Mesodermal cell (in vitro differentiated cells): ENCODE results near the gene MAP2K7.

ENCODE experiments used
- H3K27ac ChIP-seq: 2 replicates; pipeline ENCODE4 v1.7.0; 2013; ENCODE audit warnings: mild to moderate bottlenecking, low read depth, low read length, moderate library complexity; ENCODE audit not compliant: severe bottlenecking
- H3K36me3 ChIP-seq: 2 replicates; pipeline ENCODE4 v1.7.1; 2013; ENCODE audit warnings: mild to moderate bottlenecking, low read length, moderate library complexity; ENCODE audit not compliant: control insufficient read depth, insufficient read depth
- H3K4me1 ChIP-seq: one replicate; pipeline ENCODE4 v1.7.1; 2013; ENCODE audit warnings: mild to moderate bottlenecking, low read length; ENCODE audit not compliant: insufficient read depth, control insufficient read depth, poor library complexity, severe bottlenecking
- H3K4me3 ChIP-seq: 2 replicates; pipeline ENCODE4 v1.7.0; 2013; ENCODE audit warnings: low read length, control low read depth, mild to moderate bottlenecking; ENCODE audit not compliant: insufficient read depth, poor library complexity, severe bottlenecking; ENCODE audit errors: extremely low read depth
- H3K9me3 ChIP-seq: 2 replicates; pipeline ENCODE4 v1.7.1; 2013; ENCODE audit warnings: mild to moderate bottlenecking, low read length, moderate library complexity; ENCODE audit not compliant: control insufficient read depth
- WGBS, 2 experiments: methylation state at CpG; one replicate each; pipeline ENCODE4 v1.1.5; 2013; ENCODE audit warnings: missing lambda C conversion rate in 2 of 2; ENCODE audit not compliant: insufficient coverage in 2 of 2; 5-methylcytosine and 5-hydroxymethylcytosine counted together

Gene MAP2K7

DNA sequence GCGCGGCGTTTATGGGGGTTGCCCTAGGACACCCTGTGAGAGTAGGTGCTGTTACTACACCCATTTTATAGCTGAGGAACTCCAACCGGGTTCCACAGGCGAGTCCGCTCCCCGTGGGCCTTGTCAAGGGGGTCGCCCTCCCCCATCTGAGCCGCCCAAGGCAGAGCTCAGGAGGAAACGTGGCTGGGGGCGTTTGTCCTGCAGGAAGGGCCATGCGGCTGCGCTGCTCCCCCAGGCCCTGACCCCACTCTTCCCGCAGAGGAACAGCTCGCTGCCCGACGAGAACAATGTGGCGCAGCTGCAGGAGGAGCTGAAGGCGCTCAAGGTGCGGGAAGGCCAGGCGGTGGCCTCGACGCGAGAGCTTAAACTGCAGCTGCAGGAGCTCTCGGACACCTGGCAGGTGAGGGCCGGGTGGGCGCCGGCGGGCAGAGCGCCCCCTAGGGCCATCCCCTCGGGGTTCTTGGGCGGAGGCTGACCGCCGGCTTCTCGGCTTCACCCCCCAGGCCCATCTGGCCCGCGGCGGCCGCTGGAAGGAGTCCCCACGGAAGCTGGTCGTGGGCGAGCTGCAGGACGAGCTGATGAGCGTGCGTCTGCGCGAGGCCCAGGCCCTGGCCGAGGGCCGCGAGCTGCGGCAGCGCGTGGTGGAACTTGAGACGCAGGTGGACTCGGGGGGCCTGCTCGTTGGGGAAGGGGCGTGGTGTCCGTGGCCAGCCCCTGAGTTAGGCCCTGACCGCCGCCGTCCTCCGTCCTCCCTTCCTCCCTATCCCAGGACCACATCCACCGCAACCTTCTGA, 41.9 kb upstream of the MAP2K7 start:
- Histone ChIP-seq H3K36me3 (no peaks in the 10 kb centered on the region), H3K27ac (no peak overlapping the region), H3K9me3 (no peaks in the 10 kb centered on the region), H3K4me1 (peaks cover 11% of the 10 kb centered on the region), H3K4me3 (peak overlapping the region; percentile 16)
- 47 to 58% methylated on average over 53 to 57 of the region's 63 CpGs for WGBS, 2 experiments

GRCh38 chr19:7862413-7862951, 41.2 kb upstream of the MAP2K7 start:
- peak overlapping the region; percentile 16 for H3K4me3 ChIP-seq
- 1 to 2% methylated on average over 21 to 32 of the region's 67 CpGs for WGBS, 2 experiments
- H3K4me1 ChIP-seq = peaks cover 11% of the 10 kb centered on the region
- H3K36me3 ChIP-seq = no peaks in the 10 kb centered on the region
- H3K9me3 ChIP-seq = no peaks in the 10 kb centered on the region
- no peak overlapping the region for H3K27ac ChIP-seq

GRCh38 chr19:7863157-7863970, 40.3 kb upstream of the MAP2K7 start:
- Histone ChIP-seq H3K36me3 (no peaks in the 10 kb centered on the region), H3K27ac (no peak overlapping the region), H3K9me3 (no peaks in the 10 kb centered on the region), H3K4me3 (peak overlapping the region; percentile 8), H3K4me1 (peaks cover 6% of the 10 kb centered on the region)
- 31 to 37% methylated on average over 73 to 80 of the region's 83 CpGs for WGBS, 2 experiments

DNA sequence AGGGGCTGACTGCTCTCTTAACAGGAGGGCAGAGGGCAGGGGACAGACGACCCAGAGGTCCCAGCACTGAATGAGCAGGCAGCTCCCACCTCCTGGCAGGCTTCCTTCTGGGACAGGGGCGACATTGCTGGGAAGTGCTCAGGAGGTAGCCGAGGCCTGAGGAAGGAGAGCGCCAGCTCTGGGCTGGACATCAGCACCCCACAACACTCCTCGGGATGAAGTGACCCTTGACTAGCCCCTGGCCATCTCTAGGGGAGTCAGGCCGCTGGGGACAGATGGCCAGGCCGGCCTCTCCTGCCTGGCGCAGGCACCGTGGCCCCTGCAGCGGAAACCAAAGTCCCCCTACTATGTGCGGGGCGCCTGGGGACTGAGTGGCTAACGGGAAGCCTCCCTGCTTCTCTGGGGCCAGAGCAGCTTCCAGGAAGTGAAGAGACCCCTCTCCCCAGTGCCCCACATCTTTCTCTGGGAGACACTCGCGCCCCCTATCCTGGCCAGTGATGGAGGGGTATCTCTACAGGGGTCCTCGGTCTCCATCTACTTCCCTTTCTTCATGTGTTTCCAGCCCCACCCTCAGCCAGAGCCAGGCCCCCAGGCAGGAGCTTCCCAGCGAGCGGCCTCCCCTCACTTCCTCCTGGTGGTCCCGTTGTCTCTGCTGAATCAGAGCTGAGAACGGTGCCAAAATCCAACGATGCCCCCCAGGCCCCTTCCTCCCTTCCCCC, 39.5 kb upstream of the MAP2K7 start:
- no peak overlapping the region for H3K4me3 ChIP-seq
- WGBS, 2 experiments = 73 to 78% methylated on average over 13 to 19 of the region's 21 CpGs

DNA sequence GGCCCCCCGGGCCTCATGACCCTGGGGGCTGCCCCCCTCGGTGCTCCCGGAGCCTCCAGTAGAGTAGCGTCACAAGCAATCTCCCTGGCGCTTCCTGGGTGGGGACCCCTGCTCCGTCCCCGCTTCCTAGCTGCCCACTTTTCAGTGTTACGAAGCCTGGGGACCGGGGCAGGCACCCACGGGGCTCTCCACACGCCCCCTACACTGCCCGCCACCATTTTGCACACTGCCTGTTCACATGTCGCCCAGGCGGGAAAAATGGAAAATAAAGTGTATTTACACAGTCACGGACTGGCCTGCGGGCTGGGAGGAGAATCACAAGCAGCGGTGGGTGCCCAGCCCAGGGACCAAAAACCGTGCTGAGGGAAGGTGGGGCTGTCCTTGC, 39.0 kb upstream of the MAP2K7 start:
- H3K27ac ChIP-seq = no peak overlapping the region
- no peak overlapping the region for H3K4me3 ChIP-seq
- H3K9me3 ChIP-seq = no peaks in the 10 kb centered on the region
- no peaks in the 10 kb centered on the region for H3K36me3 ChIP-seq
- peaks cover 4% of the 10 kb centered on the region for H3K4me1 ChIP-seq
- WGBS, 2 experiments = 53 to 85% methylated on average over 4 to 14 of the region's 18 CpGs

More for the DNA sequence above, 39.5 kb upstream of the MAP2K7 start:
- no peaks in the 10 kb centered on the region for H3K36me3 ChIP-seq
- no peak overlapping the region for H3K27ac ChIP-seq
- H3K9me3 ChIP-seq = no peaks in the 10 kb centered on the region
- peaks cover 4% of the 10 kb centered on the region for H3K4me1 ChIP-seq

GRCh38 chr19:7865262-7865911, 38.3 kb upstream of the MAP2K7 start:
- H3K36me3 ChIP-seq = no peaks in the 10 kb centered on the region
- H3K27ac ChIP-seq = no peak overlapping the region
- no peaks in the 10 kb centered on the region for H3K9me3 ChIP-seq
- H3K4me3 ChIP-seq = no peak overlapping the region
- 67 to 76% methylated on average over 9 to 10 of the region's 10 CpGs for WGBS, 2 experiments
- peaks cover 4% of the 10 kb centered on the region for H3K4me1 ChIP-seq

DNA sequence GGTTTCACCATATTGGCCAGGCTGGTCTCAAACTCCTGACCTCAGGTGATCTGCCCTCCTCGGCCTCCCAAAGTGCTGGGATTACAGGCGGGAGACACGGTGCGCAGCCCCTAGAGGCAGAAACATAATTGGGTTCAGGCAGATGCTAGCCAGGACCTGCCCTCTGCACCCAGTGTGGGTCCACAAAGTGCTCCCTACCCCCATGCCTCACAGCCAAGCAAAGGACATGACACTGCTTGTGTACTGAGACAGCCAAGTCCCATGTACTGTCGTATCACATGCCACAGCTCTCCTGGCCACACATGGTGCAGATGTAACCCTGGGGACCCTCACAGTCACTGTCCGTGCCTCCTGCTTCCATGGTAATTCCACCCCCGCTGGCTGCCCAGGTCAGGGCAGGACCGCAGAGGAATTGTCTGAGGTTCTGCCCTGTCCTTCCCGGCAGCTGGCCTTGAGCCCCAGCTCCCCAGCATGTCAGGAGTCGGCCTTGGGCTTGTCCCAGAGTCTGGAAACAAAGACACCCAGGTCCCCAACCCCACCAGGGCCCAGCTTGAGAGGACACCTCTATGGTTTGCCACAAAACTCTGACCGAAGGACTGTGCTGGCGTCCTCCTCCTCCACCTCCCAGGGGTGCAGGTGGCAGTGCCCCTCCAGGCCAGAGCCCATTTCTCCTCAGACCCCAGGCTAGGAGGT, 37.1 kb upstream of the MAP2K7 start:
- Histone ChIP-seq H3K4me1 (peaks cover 9% of the 10 kb centered on the region), H3K27ac (no peak overlapping the region), H3K4me3 (no peak overlapping the region), H3K9me3 (no peaks in the 10 kb centered on the region), H3K36me3 (no peaks in the 10 kb centered on the region)
- WGBS, 2 experiments = 82 to 88% methylated on average over 10 to 11 of the region's 12 CpGs

DNA sequence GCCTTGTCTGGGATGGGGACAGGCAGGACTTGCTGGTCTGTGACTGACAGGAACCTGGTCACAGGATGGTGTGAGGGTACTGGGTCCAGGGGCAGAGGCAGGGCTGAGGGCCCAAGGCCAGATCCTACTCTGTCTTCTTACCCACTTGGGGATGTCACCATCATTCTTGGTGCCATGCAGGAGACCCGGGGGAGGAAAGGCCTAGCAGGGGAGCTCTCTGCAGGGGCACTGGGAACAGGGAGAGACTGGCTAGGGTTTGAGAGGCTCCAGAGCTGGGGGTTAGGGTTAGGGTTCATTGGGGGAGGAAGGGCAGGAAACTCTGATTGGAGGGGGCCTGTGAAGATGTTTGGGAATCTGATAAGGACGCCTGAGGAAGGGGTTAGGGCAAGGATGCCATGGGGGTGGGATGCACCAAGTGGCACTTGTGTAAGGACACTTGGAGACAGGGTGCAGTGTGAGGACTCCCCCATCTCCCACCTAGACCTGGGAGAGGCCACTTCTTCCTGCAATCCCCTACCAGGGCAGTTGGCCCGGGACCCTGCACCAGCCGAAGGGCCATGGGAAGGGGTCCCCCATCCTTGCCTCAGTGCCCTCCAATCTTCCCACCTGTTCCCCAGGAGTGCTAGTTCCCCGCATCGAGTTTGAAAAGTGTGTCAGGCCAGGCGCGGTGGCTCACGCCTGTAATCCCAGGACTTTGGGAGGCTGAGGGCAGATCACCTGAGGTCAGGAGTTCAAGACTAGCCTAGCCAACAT, 36.4 kb upstream of the MAP2K7 start:
- Histone ChIP-seq H3K27ac (no peak overlapping the region), H3K9me3 (no peaks in the 10 kb centered on the region), H3K36me3 (no peaks in the 10 kb centered on the region), H3K4me1 (peaks cover 8% of the 10 kb centered on the region), H3K4me3 (no peak overlapping the region)
- 93 to 99% methylated on average over 6 to 8 of the region's 9 CpGs for WGBS, 2 experiments

GRCh38 chr19:7868326-7868670, 35.4 kb upstream of the MAP2K7 start:
- 80 to 86% methylated on average over 14 to 19 of the region's 21 CpGs for WGBS, 2 experiments
- Histone ChIP-seq H3K4me1 (peaks cover 10% of the 10 kb centered on the region), H3K36me3 (no peaks in the 10 kb centered on the region), H3K4me3 (no peak overlapping the region), H3K9me3 (no peaks in the 10 kb centered on the region), H3K27ac (no peak overlapping the region)
